Ovary (tissue), 9 donors: ENCODE measurements around the gene ACTR1A. TPM values are rescaled to one million over a fixed set of nuclear protein-coding genes. Genes with fewer than 3 reads are reported as not detected.
A peak's percentile ranks its signal among the peaks of the same experiment; 100 is the strongest.

ENCODE experiments used
- DNase-seq, 5 donors: peaks; one replicate each; pipeline ENCODE4 v3.0.0-alpha.2; 2019 to 2020
- H3K27ac ChIP-seq, 2 donors: fragments of 200-600 bp; one replicate each; pipeline versions ENCODE4 v1.5.1 to v1.8.0; 2019 to 2022
- H3K27me3 ChIP-seq: fragments of 200-600 bp; one replicate; pipeline ENCODE4 v1.8.0; 2022
- H3K36me3 ChIP-seq: fragments of 200-600 bp; sonication (generic); one replicate; pipeline ENCODE4 v1.5.1; 2019
- H3K4me1 ChIP-seq: one replicate; pipeline ENCODE4 v1.8.1; 2013; ENCODE audit warnings: mild to moderate bottlenecking, moderate library complexity; ENCODE audit not compliant: insufficient read depth
- H3K4me3 ChIP-seq: fragments of 200-600 bp; sonication (generic); one replicate; pipeline ENCODE4 v1.5.1; 2017
- H3K9me3 ChIP-seq, 2 donors: fragments of 200-600 bp in 1 of 2; sonication (generic) in 1 of 2; one replicate each; pipeline versions ENCODE4 v1.5.1 to v1.8.1; 2013 to 2019; ENCODE audit warnings: mild to moderate bottlenecking in 1 of 2, moderate library complexity in 1 of 2
- CTCF ChIP-seq, 3 donors: fragments of 450-650 bp in 2 of 3; fragments of 200-600 bp in 1 of 3; IDR thresholded peaks; one replicate each; pipeline versions ENCODE4 v1.5.1 to v1.8.0; 2016 to 2022; ENCODE audit warnings: antibody characterized with exemption in 3 of 3, mild to moderate bottlenecking in 1 of 3
- EP300 ChIP-seq: sonication (generic); formaldehyde crosslinking; IDR thresholded peaks from one replicate; pipeline ENCODE4 v1.6.1; 2017; ENCODE audit warnings: antibody characterized with exemption
- POLR2A ChIP-seq: fragments of 450-650 bp; IDR thresholded peaks from one replicate; pipeline ENCODE4 v1.6.1; 2017; ENCODE audit warnings: antibody characterized with exemption, mild to moderate bottlenecking, moderate library complexity
- WGBS, 3 donors: extraction: QIAGEN DNeasy Blood & Tissue Kit in 1 of 3; methylation state at CpG; one replicate each; pipeline versions ENCODE4 v1.1.5 to v1.1.7; 2013 to 2017; 5-methylcytosine and 5-hydroxymethylcytosine counted together
- intact Hi-C, 4 donors: fragments of 100-400 bp; cut with DNase I; formaldehyde crosslinking; loops; one replicate each; pipeline versions ENCODE4 v1.11.0 to v1.15.1; 2022 to 2023
- polyA plus RNA-seq, 2 donors: library from polyadenylated mRNA; stranded (reverse); fragments of 200-250 nt in 1 of 2; fragments of 350-450 nt in 1 of 2; fragmentation: Illumina TruSeq in 1 of 2; extraction: RNeasy Lipid Tissue Mini Kit (QIAGEN cat#74804) in 1 of 2; gene quantifications; one replicate each; pipeline ENCODE4 v1.2.3, GENCODE V29; 2013 to 2014
- total RNA-seq, 7 donors: library from RNA; depleted of rRNA in 2 of 7; stranded (reverse); fragments of >200 nt in 2 of 7; fragmentation: NEBNext Ultra II Directional in 3 of 7; extraction: Animal tissue kit (Norgen Biotek cat#: 25700) in 3 of 7; gene quantifications; one replicate each; pipeline versions ENCODE4 v1.1.0 to v1.2.4, GENCODE V29; 2016 to 2023
- donor health status: DM: no; HTN: no; CAD: no; lungs with moderate emphysema.
- donor health status: DM: no; HTN: no; CAD: no.
- donor health status: Bipolar disorder and iron deficiency.
- donor health status: DM: yes; HTN: yes; CAD: no.
- donor health status: DM: no; HTN: no; CAD: no.
- donor health status: DM: yes; HTN: yes; CAD: no.

Gene ACTR1A
- total and polyA plus RNA-seq, 9 donors = 38.0 to 83.6 (median 60.1) TPM

DNA sequence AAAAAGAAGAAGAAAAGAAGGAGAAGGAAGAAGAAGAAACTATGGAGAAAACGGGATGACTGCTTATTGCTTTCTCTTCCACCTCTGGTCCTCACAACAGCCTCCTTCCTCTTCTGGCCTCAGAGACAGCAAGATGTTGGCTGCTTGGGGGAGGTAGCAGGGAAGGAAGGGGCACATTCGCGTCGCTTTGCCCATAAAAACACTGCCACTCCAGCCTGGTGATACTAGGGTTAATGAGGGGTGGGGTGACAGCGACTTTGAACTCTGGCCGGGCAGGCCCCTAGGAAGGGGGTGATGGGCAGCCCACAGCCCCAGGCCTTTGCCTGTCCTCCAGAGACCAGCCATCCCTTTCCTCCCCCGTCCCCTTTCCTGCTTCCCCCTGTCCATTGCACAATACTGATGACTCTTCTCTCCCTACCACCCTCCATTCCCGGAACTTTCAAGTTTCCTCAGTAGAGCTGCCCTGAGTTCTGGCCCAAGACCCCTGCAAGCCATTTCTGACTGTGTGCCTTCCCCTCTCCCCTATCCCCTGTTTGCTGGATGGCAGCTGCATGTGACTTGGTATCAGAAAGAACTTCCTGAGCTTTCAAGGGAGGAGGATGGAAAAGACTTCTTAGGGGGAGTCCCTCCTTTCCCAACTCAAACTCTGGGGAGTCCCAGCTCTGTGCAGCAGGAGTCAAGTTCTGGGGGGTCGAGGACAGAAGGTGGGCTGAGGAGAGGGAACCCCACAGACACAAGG is 67.9 kb downstream of the ACTR1A start:
- Histone ChIP-seq H3K9me3 (no peaks in the 10 kb centered on the region), H3K27ac (peak overlapping the region in 1 of 2 donors; percentile 64), H3K4me1 (peaks cover 10% of the 10 kb centered on the region), H3K4me3 (no peak overlapping the region), H3K27me3 (no peaks in the 10 kb centered on the region), H3K36me3 (no peaks in the 10 kb centered on the region)
- DNase-seq = peak in 1 of 5 donors; percentile 56
- WGBS, 3 donors = 29 to 35% (median 34%) methylated on average over 9 of the region's 9 CpGs
- no peak for TF ChIP-seq CTCF (IDR thresholded peaks at IDR 0.05)
- no peak for TF ChIP-seq EP300
- TF ChIP-seq POLR2A = no peak
- intact Hi-C loops = no loop called here

- no peak for DNase-seq
- WGBS, 3 donors = 60 to 68% (median 65%) methylated on average over 5 of the region's 5 CpGs
- no peaks in the 10 kb centered on the region for H3K36me3 ChIP-seq
- H3K27me3 ChIP-seq = no peaks in the 10 kb centered on the region
- H3K27ac ChIP-seq = no peak overlapping the region
- TF ChIP-seq CTCF (IDR thresholded peaks at IDR 0.05) (no peak), EP300 (no peak), POLR2A (no peak)
- H3K9me3 ChIP-seq = no peaks in the 10 kb centered on the region
- peaks cover 10% of the 10 kb centered on the region for H3K4me1 ChIP-seq
- intact Hi-C loops = no loop called here
- H3K4me3 ChIP-seq = no peak overlapping the region
Measured at GRCh38 chr10:102433619-102434046, 68.9 kb downstream of the ACTR1A start.

GRCh38 chr10:102432162-102432950 is 70.2 kb downstream of the ACTR1A start, which contains the start of gene CUEDC2:
Gene CUEDC2 (minus strand): TSS chr10:102432574. CDS start chr10:102425188, 7,386 bp downstream.
- H3K4me1 ChIP-seq = peaks cover 10% of the 10 kb centered on the region
- H3K27ac ChIP-seq = peak within 1 kb of the TSS; percentile 26 to 42
- no peaks in the 10 kb centered on the region for H3K36me3 ChIP-seq
- no peaks in the 10 kb centered on the region for H3K27me3 ChIP-seq
- intact Hi-C loops = no loop called here
- WGBS, 3 donors = 0% methylated on average over 37 to 52 of the region's 52 CpGs
- no peaks in the 10 kb centered on the region for H3K9me3 ChIP-seq
- DNase-seq = peak; percentile 96 to 99 (median 97)
- no peak for TF ChIP-seq CTCF (IDR thresholded peaks at IDR 0.05)
- no peak for TF ChIP-seq POLR2A
- no peak for TF ChIP-seq EP300
- peak within 1 kb of the TSS; percentile 97 for H3K4me3 ChIP-seq

- no peak for TF ChIP-seq POLR2A
- TF ChIP-seq CTCF (IDR thresholded peaks at IDR 0.05) = no peak
- TF ChIP-seq EP300 = no peak
- Histone ChIP-seq H3K27ac (peak overlapping the region; percentile 26 to 42), H3K4me3 (peak overlapping the region; percentile 97), H3K4me1 (peaks cover 10% of the 10 kb centered on the region), H3K9me3 (no peaks in the 10 kb centered on the region), H3K27me3 (no peaks in the 10 kb centered on the region), H3K36me3 (no peaks in the 10 kb centered on the region)
- intact Hi-C loops = no loop called here
- 6 to 10% (median 7%) methylated on average over 4 of the region's 4 CpGs for WGBS, 3 donors
- no peak for DNase-seq
Measured at GRCh38 chr10:102431452-102432124, 70.9 kb downstream of the ACTR1A start.
